Measurements from ENCODE around the gene RBM10.

The RBM10 gene

DNA sequence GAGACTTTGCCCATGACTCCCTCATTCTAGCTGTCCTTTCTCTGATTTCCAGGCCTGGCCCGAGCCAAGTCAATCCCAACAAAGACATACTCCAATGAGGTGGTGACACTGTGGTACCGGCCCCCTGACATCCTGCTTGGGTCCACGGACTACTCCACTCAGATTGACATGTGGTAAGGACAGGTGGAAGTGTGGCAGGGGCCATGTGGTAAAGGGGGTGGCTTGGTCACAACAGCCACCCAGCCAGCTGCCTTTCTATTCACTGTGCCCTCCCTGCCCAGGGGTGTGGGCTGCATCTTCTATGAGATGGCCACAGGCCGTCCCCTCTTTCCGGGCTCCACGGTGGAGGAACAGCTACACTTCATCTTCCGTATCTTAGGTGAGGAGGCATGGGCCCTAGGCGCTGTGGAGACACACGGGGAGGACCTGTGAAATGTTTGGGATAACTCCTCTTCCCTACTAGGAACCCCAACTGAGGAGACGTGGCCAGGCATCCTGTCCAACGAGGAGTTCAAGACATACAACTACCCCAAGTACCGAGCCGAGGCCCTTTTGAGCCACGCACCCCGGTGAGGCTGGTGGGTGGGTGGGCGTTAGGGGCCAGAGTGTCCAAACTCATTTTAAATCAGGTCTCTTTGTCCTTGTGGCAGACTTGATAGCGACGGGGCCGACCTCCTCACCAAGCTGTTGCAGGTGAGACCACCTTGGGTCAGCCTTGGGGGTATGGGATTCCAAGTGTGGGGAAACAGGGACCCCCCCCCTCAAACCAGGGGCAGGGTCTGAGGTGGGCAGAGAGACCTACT lies 81.7 kb downstream of the RBM10 start:
- no peaks in the 10 kb centered on the region for H3K27me3 ChIP-seq (ENCODE audit: insufficient read depth, low read length)
- H3K27ac ChIP-seq (ENCODE audit: low read length) = no peak overlapping the region
- H3K36me3 ChIP-seq (ENCODE audit: insufficient read depth, low read depth, low read length) = peaks cover 61% of the 10 kb centered on the region
- no peaks in the 10 kb centered on the region for H3K4me1 ChIP-seq (ENCODE audit: insufficient read depth, low read length)
- no peak overlapping the region for H3K4me3 ChIP-seq (ENCODE audit: low read length)
- no peaks in the 10 kb centered on the region for H3K9me3 ChIP-seq (ENCODE audit: insufficient read depth, low read depth, low read length)
- no peak overlapping the region for H3K9ac ChIP-seq (ENCODE audit: low read depth, low read length)

DNA sequence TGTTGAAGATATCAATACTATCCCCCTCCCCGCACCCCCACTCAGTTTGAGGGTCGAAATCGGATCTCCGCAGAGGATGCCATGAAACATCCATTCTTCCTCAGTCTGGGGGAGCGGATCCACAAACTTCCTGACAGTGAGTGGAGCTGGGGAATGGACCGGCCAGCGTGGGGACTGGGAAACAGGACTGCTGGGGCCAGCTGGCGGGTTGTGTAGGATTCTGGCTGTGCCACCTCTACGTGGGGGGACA lies 82.2 kb downstream of the RBM10 start:
- H3K27ac ChIP-seq (ENCODE audit: low read length) = no peak overlapping the region
- H3K36me3 ChIP-seq (ENCODE audit: insufficient read depth, low read depth, low read length) = peaks cover 57% of the 10 kb centered on the region
- no peaks in the 10 kb centered on the region for H3K27me3 ChIP-seq (ENCODE audit: insufficient read depth, low read length)
- no peaks in the 10 kb centered on the region for H3K4me1 ChIP-seq (ENCODE audit: insufficient read depth, low read length)
- no peak overlapping the region for H3K9ac ChIP-seq (ENCODE audit: low read depth, low read length)
- no peak overlapping the region for H3K4me3 ChIP-seq (ENCODE audit: low read length)
- no peaks in the 10 kb centered on the region for H3K9me3 ChIP-seq (ENCODE audit: insufficient read depth, low read depth, low read length)

DNA sequence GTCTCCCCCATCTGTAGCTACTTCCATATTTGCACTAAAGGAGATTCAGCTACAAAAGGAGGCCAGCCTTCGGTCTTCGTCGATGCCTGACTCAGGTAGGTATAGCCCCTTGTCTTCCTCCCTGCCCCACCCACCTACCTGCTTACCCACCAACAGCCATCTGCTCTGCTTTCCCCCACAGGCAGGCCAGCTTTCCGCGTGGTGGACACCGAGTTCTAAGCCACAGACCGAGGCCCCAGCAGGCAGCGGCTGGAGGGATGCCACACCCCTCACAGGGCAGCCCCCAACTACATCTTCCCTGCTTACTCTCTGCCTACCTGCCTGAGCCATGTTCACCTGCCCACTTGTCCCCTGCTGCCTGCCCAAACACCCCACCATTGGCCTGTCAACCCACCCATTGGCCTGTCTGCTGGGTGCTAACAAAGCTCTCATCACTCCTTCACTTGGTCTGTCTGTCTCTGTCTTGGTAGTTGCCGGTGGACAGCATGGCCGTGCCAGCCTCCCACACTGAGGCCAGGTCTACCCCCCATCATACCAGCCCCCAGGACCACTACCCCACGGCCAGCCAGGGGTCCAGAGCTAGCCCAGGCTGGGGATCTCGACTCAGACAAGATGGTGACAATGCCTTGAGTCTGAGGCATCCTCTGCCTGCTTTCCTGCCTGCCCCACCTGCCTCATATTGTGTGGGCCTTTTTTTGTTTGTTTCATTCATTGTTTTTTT lies 83.7 kb downstream of the RBM10 start:
- peaks cover 49% of the 10 kb centered on the region for H3K36me3 ChIP-seq (ENCODE audit: insufficient read depth, low read depth, low read length)
- H3K4me3 ChIP-seq (ENCODE audit: low read length) = no peak overlapping the region
- no peak overlapping the region for H3K27ac ChIP-seq (ENCODE audit: low read length)
- no peak overlapping the region for H3K9ac ChIP-seq (ENCODE audit: low read depth, low read length)
- H3K4me1 ChIP-seq (ENCODE audit: insufficient read depth, low read length) = no peaks in the 10 kb centered on the region
- no peaks in the 10 kb centered on the region for H3K9me3 ChIP-seq (ENCODE audit: insufficient read depth, low read depth, low read length)
- H3K27me3 ChIP-seq (ENCODE audit: insufficient read depth, low read length) = no peaks in the 10 kb centered on the region

DNA sequence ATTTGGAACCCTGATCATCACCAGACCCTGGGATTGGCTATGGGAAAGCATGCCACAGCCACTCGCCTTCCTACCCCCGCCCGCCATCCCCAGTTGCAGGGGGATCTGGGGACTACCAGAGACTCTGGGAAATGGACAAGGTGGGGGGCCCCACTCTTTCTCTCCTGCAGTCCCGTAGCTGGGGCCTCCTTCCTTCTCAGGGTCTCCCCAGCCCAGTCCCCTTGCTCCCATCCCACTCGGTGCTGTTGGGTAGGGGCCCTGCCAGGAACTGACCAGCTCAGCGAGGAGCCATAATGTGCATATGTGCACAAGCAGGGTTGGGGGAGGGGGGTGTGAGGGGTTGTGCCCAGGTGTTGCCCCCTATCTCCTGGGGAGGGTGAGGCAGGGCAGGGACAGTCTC lies 84.4 kb downstream of the RBM10 start:
- Histone ChIP-seq H3K27ac (ENCODE audit: low read length) (no peak overlapping the region), H3K4me3 (ENCODE audit: low read length) (no peak overlapping the region), H3K27me3 (ENCODE audit: insufficient read depth, low read length) (no peaks in the 10 kb centered on the region), H3K9me3 (ENCODE audit: insufficient read depth, low read depth, low read length) (no peaks in the 10 kb centered on the region), H3K9ac (ENCODE audit: low read depth, low read length) (no peak overlapping the region), H3K36me3 (ENCODE audit: insufficient read depth, low read depth, low read length) (peaks cover 42% of the 10 kb centered on the region), H3K4me1 (ENCODE audit: insufficient read depth, low read length) (no peaks in the 10 kb centered on the region)

DNA sequence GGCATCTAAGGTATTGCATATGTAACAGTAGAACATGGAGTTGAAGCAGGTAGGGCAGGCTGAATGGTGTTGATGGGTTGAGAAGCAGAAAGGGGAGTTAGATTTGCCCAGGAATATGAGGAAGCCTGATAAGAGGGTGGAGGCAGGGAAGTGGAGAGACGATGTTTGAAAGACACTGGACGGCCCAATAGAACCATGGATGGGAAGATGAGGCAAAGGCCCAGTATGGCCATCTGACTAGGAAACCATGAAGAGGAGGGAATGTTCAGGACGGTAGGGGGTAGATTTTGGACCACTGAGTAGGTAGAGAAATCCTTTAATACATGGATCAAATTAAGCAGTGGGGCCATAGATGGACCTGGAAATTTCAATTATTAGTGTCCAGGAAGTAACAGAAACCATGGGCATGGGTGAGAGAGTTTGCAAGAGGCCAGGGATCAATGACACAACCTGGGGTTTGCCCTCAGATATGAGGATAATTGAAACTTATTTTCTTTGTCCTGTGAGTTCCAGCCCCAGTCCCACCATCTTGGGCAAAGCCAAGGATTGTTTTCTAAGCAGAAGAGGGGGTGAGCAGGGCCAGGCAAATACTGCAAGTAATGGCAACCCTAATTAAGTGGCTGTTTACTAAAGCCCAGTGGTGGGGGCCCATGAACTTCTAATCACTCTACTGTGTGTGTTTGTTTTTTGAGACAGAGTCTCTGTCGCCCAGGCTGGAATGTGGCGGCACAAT lies 85.3 kb downstream of the RBM10 start:
- no peak overlapping the region for H3K27ac ChIP-seq (ENCODE audit: low read length)

DNA sequence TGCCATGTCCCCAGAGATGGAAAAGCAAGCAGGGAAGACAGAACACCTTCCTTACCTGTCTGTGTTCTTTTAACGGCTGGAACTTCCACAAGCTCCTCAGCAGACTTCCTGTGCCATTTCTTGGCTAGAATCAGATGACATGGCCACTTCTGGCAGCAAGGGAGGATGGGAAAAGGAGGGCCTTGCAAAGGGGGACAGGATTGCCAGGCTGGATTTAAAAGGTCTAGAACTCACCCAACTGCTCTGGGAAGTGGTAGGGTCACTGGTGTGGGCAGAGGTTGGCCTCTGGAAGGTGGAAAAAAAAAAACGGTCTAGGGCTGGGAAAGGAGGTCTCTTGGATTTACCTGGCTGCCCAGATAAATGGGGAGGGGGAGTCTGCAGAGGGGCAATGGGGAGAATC lies 86.1 kb downstream of the RBM10 start:
- no peak overlapping the region for H3K27ac ChIP-seq (ENCODE audit: low read length)
- no peaks in the 10 kb centered on the region for H3K27me3 ChIP-seq (ENCODE audit: insufficient read depth, low read length)
- H3K9me3 ChIP-seq (ENCODE audit: insufficient read depth, low read depth, low read length) = no peaks in the 10 kb centered on the region
- H3K9ac ChIP-seq (ENCODE audit: low read depth, low read length) = no peak overlapping the region
- H3K36me3 ChIP-seq (ENCODE audit: insufficient read depth, low read depth, low read length) = peaks cover 24% of the 10 kb centered on the region
- no peak overlapping the region for H3K4me3 ChIP-seq (ENCODE audit: low read length)
- no peaks in the 10 kb centered on the region for H3K4me1 ChIP-seq (ENCODE audit: insufficient read depth, low read length)

More for the DNA sequence above, 85.3 kb downstream of the RBM10 start:
- H3K9me3 ChIP-seq (ENCODE audit: insufficient read depth, low read depth, low read length) = no peaks in the 10 kb centered on the region
- H3K27me3 ChIP-seq (ENCODE audit: insufficient read depth, low read length) = no peaks in the 10 kb centered on the region
- peaks cover 33% of the 10 kb centered on the region for H3K36me3 ChIP-seq (ENCODE audit: insufficient read depth, low read depth, low read length)
- H3K9ac ChIP-seq (ENCODE audit: low read depth, low read length) = no peak overlapping the region
- no peak overlapping the region for H3K4me3 ChIP-seq (ENCODE audit: low read length)
- H3K4me1 ChIP-seq (ENCODE audit: insufficient read depth, low read length) = no peaks in the 10 kb centered on the region

DNA sequence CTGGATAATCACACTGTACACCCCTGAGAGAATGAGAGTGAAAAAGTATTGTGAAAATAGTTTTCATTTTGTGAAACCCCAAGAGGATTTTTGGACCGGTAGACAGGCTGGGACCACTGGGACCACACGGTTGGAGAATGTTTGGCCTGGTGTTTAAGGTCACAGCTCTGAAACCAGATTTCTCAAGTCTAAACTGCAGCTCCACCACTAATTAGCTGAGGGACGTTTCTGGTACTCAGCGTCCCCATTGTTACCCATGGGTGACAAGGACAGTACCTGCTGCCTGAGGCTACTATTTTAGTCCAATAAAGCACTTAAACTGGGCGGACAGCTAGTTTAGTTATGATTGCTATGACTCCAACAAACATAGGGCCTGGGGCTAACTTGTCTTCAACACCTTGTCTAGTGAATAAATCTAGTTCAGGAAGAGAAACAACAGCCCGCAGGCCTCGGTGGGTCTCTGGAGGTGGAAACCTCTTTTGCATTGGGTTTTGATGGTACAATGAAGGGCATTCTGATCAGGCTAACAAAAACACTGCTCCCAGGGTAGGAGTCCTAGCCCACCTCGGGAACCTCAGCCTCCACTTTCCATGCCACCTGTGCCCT lies 87.3 kb downstream of the RBM10 start:
- H3K36me3 ChIP-seq (ENCODE audit: insufficient read depth, low read depth, low read length) = peaks cover 13% of the 10 kb centered on the region
- peak overlapping the region; percentile 90 for H3K27ac ChIP-seq (ENCODE audit: low read length)
- no peaks in the 10 kb centered on the region for H3K4me1 ChIP-seq (ENCODE audit: insufficient read depth, low read length)
- H3K4me3 ChIP-seq (ENCODE audit: low read length) = peak overlapping the region; percentile 83
- H3K27me3 ChIP-seq (ENCODE audit: insufficient read depth, low read length) = no peaks in the 10 kb centered on the region
- H3K9me3 ChIP-seq (ENCODE audit: insufficient read depth, low read depth, low read length) = no peaks in the 10 kb centered on the region
- H3K9ac ChIP-seq (ENCODE audit: low read depth, low read length) = peak overlapping the region; percentile 97

DNA sequence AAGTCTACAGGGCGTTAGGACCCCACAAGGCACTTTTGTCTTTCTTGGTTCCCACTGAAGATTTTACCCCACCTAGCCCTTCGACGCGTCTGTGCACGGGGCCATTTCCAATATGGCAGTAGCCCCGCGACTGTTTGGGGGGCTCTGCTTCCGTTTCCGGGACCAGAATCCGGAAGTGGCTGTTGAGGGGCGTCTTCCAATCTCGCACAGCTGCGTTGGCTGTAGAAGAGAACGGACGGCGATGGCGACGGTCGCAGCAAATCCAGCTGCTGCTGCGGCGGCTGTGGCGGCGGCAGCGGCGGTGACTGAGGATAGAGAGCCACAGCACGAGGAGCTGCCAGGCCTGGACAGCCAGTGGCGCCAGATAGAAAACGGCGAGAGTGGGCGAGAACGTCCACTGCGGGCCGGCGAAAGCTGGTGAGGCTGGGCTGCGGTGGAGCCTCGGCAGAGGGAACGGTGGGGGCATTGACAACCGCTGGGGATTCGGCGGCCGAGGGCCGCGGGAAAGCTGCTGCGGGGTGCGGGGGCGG lies 87.8 kb downstream of the RBM10 start, which contains the start of gene USP11:
Gene USP11, plus strand, starts transcription at position 207 of the 530 bp plus-strand sequence. Its CDS starts 35 bp downstream, at position 242.
- peak within 1 kb of the TSS; percentile 90 for H3K27ac ChIP-seq (ENCODE audit: low read length)
- no peaks in the 10 kb centered on the region for H3K9me3 ChIP-seq (ENCODE audit: insufficient read depth, low read depth, low read length)
- peaks cover 9% of the 10 kb centered on the region for H3K36me3 ChIP-seq (ENCODE audit: insufficient read depth, low read depth, low read length)
- H3K4me3 ChIP-seq (ENCODE audit: low read length) = peak within 1 kb of the TSS; percentile 83
- peak within 1 kb of the TSS; percentile 97 for H3K9ac ChIP-seq (ENCODE audit: low read depth, low read length)
- no peaks in the 10 kb centered on the region for H3K27me3 ChIP-seq (ENCODE audit: insufficient read depth, low read length)
- H3K4me1 ChIP-seq (ENCODE audit: insufficient read depth, low read length) = no peaks in the 10 kb centered on the region

DNA sequence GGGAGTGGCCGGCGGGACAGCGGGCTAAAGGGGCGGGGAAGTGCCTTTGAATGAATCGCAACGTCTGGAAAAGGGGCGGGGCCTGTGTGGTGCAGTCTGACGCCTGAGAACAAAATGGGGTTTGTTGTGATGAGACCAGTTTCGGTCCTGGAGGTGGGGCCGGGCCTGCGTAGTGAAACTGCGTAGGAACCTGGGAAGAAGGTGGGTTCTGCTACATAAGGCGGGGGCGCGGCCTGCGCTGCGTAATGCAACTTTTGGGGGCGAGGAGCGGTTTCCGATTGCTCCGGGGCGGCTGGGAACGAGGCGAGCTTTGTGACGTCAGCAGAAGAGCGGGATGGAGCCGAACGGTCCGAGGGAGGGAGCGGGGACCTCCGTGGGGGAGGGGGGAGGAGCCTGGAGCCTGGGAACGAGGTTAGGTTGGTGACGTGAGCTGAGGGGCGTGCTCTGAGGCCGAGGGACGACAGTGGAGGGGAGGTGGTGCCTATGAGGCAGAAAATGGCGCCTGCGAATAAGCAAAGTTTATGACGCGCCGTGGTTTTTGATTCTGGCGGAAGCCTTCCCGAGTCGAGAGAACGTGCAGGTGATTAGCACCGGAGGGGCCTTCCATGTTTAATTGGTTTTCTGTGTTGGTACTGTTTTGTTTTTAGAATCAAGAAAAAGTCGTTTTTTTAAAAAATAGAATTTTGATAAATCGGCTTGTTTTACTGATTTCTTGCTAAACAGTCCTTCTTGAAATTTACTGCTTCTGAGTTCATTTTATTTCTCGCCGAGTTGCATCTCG lies 88.5 kb downstream of the RBM10 start:
- Histone ChIP-seq H3K9me3 (ENCODE audit: insufficient read depth, low read depth, low read length) (no peaks in the 10 kb centered on the region), H3K4me1 (ENCODE audit: insufficient read depth, low read length) (no peaks in the 10 kb centered on the region), H3K4me3 (ENCODE audit: low read length) (peak overlapping the region; percentile 83), H3K36me3 (ENCODE audit: insufficient read depth, low read depth, low read length) (peaks cover 4% of the 10 kb centered on the region; the same call in 1 of the 2 replicates), H3K27me3 (ENCODE audit: insufficient read depth, low read length) (no peaks in the 10 kb centered on the region), H3K27ac (ENCODE audit: low read length) (peak overlapping the region; percentile 48), H3K9ac (ENCODE audit: low read depth, low read length) (peak overlapping the region; percentile 97)

DNA sequence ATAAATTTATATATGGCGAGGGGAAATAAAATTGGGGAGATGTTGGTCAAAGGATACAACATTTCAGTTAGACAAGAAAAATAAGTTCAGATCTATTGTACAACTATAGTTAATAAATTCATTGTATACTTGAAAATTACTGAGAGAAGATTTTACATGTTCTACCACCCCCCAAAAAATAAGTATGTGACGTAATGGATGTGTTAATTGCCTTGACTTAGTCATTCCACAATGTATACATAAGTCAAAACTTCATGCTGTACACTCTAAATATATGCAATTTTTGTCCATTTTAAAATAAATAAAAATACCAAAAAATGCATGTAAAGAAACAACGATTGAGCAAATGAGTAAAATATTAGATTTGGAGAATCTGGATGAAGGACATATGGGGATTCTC lies 89.6 kb downstream of the RBM10 start:
- H3K4me3 ChIP-seq (ENCODE audit: low read length) = peak overlapping the region; percentile 83
- H3K36me3 ChIP-seq (ENCODE audit: insufficient read depth, low read depth, low read length) = peaks cover 6% of the 10 kb centered on the region; the same call in 1 of the 2 replicates
- H3K4me1 ChIP-seq (ENCODE audit: insufficient read depth, low read length) = no peaks in the 10 kb centered on the region
- H3K27me3 ChIP-seq (ENCODE audit: insufficient read depth, low read length) = no peaks in the 10 kb centered on the region
- peak overlapping the region; percentile 97; the same call in 1 of the 2 replicates for H3K9ac ChIP-seq (ENCODE audit: low read depth, low read length)
- no peak overlapping the region for H3K27ac ChIP-seq (ENCODE audit: low read length)
- H3K9me3 ChIP-seq (ENCODE audit: insufficient read depth, low read depth, low read length) = no peaks in the 10 kb centered on the region

DNA sequence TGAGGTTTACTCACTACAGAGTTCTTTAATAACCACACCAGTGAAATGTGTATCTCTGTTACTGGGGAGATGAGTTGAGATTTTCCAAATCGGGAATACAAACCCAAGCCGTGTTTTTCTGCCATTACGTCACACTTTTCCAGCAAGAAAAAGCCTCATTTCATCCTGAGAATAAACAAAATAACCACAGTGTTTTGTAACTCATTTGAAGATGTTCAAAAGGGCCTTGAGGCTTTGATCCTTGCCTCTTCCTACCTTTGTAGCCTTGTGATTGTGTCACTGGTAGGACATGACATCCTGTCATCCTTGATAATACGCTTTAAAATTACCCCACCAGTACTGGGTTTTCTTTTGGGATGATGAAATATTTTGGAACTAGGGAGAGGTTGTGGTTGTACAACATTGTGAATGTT lies 90.7 kb downstream of the RBM10 start:
- Histone ChIP-seq H3K36me3 (ENCODE audit: insufficient read depth, low read depth, low read length) (peaks cover 17% of the 10 kb centered on the region; the same call in 1 of the 2 replicates), H3K4me1 (ENCODE audit: insufficient read depth, low read length) (no peaks in the 10 kb centered on the region), H3K4me3 (ENCODE audit: low read length) (no peak overlapping the region), H3K9me3 (ENCODE audit: insufficient read depth, low read depth, low read length) (no peaks in the 10 kb centered on the region), H3K27me3 (ENCODE audit: insufficient read depth, low read length) (no peaks in the 10 kb centered on the region), H3K9ac (ENCODE audit: low read depth, low read length) (no peak overlapping the region), H3K27ac (ENCODE audit: low read length) (no peak overlapping the region)

Data from iPS-20b (cell line).